GM18519 (cell line): Measurements from ENCODE around the gene SLC2A6.

ENCODE experiments used
- ATAC-seq: cut with Tn5 transposase; IDR thresholded peaks from one replicate; pipeline ENCODE4 v1.9.1; 2021; ENCODE audit warnings: mild to moderate bottlenecking, moderate library complexity; ENCODE audit not compliant: unreplicated experiment, low FRiP score

SLC2A6 gene

DNA sequence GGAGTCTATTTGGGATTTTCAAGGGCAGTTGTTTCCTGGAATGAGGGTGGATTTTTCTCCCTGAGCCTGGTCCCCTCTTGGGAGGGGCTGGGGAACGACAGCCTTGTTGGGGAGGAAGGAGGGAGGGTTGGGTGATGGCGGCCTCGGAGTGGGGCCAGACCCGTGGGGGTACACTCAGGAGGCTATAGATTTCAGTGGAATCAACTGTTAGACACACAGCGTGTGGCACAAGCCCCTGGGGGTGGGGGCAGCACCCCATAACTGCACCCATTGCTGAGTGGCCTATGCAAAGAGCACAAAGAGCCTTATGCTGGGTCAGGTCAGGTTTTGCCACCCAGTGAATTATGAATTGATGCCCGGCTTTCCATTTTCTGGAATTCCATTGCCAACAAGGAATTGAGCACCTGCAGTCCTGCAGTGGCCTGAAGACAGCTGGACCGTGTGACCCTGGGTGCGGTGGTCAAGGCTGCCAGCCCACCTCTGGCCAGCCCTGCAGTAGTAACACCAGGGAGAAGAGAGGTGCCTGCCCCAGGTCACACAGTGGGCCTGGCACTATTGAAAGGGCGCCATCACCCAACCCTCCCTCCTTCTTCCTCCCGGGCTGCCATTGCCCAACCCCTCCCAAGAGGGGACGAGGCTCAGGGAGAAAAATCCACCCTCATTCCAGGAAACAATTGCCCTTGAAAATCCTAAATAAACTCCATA is 37.5 kb upstream of the SLC2A6 start:
- ATAC-seq: no peak

GRCh38 chr9:133515615-133516255 is 36.8 kb upstream of the SLC2A6 start:
- ATAC-seq: no peak

GRCh38 chr9:133515240-133515610 is 36.3 kb upstream of the SLC2A6 start:
- no peak for ATAC-seq

GRCh38 chr9:133514460-133515239 is 35.8 kb upstream of the SLC2A6 start:
- no peak for ATAC-seq

DNA sequence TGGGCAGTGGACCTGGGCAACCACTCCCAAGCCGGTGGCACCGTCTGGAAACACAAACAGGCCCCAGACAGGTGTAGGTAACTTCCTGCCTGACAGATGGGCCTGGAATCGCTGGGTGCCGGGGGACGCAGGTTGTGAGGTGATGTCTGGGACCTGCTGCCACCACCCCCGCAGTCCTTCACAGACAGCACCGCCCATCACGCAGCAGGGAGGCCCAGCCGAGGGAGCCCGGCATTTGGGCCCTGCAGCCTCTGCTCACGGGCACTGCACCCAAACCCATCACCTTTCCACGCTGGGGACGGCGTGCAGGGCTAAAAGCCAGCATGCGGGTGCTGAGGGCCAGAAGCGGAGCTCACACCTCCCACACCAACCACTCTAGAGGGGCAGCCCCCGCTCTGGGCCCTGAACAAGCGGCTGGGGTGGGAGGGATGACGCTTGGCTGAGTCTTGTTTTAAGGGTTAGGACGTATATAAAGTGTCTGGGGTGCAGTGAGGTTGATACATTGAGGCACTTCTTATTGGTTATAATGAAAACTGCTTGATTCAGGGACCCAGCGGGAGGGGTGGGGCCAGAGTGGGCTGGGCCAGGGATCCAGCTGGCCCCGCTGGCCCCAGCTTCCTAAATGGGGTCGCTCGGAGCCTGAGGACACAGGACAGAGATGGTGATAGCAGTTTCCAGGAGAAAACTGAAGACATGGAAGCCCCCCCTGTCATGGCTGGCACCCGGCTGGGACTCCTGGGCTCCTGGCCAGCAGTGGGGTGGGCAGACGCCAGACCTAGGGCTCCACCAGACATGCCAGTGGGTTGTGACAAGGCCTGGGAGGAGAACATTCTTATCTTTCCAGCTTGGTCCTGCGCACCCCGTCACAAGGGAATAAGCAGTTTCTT is 34.6 kb upstream of the SLC2A6 start:
- no peak for ATAC-seq

- no peak for ATAC-seq
Observed at GRCh38 chr9:133512253-133513213, 33.6 kb upstream of the SLC2A6 start.

DNA sequence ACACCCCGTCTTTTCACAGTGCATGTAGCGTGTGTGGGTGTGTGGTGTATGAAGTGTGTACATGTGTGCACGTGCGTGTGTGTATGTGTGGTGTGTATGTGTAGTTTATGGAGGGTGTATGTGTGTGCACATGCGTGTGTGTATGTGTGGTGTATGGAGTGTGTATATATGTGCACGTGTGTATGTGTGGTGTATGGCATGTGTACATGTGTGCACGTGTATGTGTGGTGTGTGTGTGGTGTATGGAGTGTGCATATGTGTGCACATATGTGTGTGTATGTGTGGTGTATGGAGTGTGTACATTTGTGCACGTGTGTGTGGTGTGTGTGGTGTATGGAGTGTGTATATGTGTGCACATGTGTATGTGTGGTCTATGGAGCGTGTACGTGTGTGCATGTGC is 32.7 kb upstream of the SLC2A6 start:
- ATAC-seq: no peak

DNA sequence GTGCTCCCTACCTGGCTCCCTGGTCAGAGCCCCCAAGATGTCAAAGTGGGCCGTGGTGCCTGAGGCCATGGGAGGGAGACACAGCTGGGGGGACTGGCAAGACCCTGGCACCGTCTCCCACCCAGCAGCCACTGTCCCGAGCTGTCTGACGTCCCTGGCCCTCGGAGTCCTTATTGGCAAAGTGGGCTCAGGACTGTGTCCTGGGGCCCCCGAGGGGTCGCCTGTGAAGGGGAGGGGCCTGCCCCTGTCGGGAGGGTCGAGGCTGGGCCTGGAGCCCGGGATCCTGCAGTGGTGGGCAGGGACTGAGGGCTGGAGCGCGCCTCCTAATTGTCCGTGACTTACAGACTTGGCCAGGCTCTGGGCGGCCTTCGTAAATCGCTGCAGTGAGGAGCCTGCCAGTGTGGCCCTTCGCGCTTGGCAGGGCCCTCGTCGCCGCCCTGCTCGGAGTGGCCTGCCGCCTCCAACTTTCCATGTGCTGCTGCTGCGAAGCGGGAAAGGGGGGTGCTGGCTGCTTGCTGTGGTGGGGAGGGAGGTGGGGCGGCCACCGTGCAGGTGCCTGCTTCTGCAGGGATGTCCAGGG is 32.1 kb upstream of the SLC2A6 start:
- no peak for ATAC-seq

DNA sequence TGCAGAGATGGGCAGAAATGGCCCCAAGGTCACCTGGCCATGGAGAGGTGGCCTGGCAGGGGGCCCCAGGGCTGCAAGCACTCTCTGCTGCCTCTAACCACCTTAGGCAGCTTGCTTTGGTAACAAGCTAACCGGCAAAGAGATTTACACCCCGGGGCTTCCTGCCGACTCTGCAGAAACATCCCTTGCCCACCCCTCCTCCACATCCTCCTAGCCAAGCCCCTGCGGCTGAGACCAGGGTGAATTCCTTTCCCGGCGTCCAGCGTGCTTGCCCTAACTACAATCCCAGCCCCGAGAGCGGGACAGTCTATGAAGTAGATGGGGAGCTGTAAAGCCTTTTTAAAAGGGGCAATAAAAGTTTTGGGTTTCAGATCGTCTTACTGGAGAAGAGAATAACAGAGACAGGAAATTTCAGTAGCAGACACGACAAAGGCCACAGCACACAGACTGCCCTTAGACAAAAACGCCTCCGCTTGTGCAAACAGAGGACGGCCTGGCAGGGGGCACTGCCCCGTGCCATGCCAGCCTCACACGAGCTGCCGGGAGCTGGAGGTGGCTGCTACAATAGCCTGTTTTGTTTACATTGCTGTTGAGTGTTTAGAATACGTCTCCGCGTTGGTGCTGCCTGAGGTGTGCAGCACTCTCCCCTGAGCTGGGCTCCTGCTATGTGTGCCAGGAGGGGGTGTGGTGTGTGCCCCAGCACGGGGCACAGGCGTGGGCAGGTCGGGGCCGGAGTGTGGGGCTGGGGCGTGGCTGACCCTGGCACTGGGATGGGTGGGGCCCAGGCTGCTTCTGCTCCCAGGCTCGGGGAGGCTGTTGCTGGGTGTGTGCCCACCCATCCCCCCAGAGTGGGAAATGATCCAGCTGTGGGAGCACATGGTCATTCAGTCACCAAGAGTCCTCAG is 30.5 kb upstream of the SLC2A6 start:
- no peak for ATAC-seq

DNA sequence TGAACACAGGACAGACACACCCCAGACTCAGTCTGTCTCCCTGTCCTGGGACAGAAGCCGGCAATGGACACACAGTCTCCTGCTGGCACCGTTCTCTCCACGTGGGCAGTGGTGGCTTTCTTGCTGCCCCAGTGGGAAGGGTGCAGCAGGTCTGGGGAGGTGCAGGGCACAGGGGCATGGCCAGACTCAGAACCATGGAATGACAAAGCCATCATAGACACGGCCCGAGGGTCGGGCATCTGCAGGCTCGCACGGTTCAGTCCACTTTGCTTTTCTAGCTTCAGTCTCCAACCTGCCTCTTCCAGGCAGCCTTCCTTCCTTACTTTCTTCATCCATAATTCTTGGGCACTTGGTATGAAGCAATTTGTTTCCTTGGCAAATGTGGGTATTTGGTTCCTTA is 29.1 kb upstream of the SLC2A6 start:
- ATAC-seq: no peak

- ATAC-seq: no peak
Observed at GRCh38 chr9:133507246-133507965, 28.5 kb upstream of the SLC2A6 start.

- no peak for ATAC-seq
Observed at GRCh38 chr9:133506653-133507038, 27.7 kb upstream of the SLC2A6 start.

DNA sequence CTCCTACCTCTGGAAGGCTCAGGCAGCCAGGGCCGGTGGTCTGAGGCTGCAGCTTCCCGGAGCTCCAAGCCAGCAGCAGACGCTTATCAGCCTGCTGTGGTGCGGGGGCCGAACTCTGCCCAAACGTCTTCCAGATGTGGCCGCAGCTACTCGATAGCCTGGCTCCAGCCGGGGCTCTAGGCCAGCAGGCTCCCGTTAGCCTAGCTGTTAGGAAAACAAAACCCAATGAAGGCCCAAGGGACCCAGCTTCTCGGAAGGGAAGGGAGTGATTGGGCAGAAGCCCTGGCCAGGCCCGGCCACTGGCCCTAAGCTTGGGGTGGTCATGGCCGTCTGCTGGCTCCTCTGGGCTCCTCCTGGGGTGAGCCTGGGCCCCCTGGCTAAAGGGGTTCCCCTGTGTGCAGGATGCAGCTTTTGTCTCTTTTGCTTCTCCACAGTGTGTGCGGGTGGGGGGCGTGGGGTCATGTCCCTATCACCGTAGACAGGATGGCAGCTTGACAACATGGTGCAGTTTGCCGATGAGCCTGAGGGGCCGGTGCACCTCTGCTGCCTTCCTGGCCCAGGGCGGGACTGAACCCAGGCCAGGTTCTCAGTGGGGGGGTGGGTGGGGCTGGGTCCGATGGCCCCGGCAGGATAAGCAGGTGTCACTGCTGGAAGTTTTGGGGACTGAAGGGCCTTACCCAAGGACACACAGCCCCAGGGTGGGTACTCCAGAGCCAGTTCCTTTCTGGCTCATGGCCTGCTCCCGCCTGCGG is 27.2 kb upstream of the SLC2A6 start:
- no peak for ATAC-seq

DNA sequence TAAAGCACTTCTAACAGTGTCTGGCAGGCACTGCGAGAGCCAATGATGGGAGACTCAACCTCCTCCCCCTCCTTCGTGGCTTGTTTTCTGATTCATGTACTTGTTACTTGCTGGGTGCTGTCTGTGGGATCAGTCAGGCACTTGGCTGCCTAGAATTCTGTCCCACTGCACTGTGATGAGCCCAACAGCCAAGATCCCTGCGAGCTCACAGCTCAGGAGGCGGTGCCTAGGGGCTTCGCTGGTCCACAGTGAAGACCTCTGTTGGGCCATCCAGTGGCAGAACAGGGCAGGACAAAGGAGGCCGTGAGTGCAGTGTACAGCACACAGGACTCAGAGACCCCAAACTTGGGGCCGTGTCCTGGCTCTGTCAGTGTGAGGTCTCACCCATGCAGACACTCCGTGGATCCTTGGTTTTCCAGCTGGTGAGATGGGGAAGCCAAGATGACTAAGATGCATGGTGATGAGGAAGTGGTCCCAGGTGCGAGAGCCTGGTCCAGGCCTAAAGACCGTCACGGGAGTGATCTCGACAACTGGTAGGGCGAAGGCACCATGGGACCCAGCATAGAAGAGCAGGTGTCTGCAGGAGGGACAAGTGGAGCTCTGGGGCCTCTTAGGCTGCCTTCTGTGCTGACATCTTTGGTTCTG is 26.4 kb upstream of the SLC2A6 start:
- no peak for ATAC-seq

GRCh38 chr9:133502112-133502511 is 23.2 kb upstream of the SLC2A6 start:
- no peak for ATAC-seq

- no peak for ATAC-seq
Observed at GRCh38 chr9:133499892-133500270, 21.0 kb upstream of the SLC2A6 start.
